ENCODE measurements around the gene GSTA2. TPM values are rescaled to one million over a fixed set of nuclear protein-coding genes. Genes with fewer than 3 reads are reported as not detected.
"Not testable (repeated sequence)": the region's sequence is repeated elsewhere in the genome, so short reads cannot be mapped to it uniquely, and the experiment has no call there.

Gene GSTA2
- total RNA-seq, 1 experiment from 2014 or later = not detected

- no peaks in the 10 kb centered on the region for H3K79me2 ChIP-seq (ENCODE audit: insufficient read depth, low read length)
Observed at GRCh38 chr6:52779237-52779636, 16.0 kb upstream of the GSTA2 start.

GRCh38 chr6:52776711-52777351, 13.6 kb upstream of the GSTA2 start:
- H3K4me1 Mint-ChIP-seq; H3K4me2 ChIP-seq (ENCODE audit: insufficient read depth, insufficient read length, low read length); H3K27ac ChIP-seq (ENCODE audit: insufficient read length, low read depth, low read length); H3K23me2 ChIP-seq (ENCODE audit: insufficient read length, low read depth, low read length, poor library complexity, severe bottlenecking); H3K4me3 Mint-ChIP-seq; H2BK15ac ChIP-seq (ENCODE audit: low read depth, low read length); H3K27me3 Mint-ChIP-seq (ENCODE audit: low read depth); H3K18ac ChIP-seq (ENCODE audit: insufficient read length, low read depth, low read length); H2BK12ac ChIP-seq (ENCODE audit: insufficient read length, low read depth, low read length); H2AK5ac ChIP-seq (ENCODE audit: insufficient read length, low read length); H2BK20ac ChIP-seq (ENCODE audit: low read depth, low read length, poor library complexity, severe bottlenecking); H3K79me1 ChIP-seq (ENCODE audit: insufficient read depth, low read depth, low read length, poor library complexity, severe bottlenecking); H3K4me1 ChIP-seq (ENCODE audit: insufficient read depth, low read length); H2BK5ac ChIP-seq (ENCODE audit: insufficient read length, low read length); H2AFZ ChIP-seq (ENCODE audit: low read length); H3K27me3 ChIP-seq (ENCODE audit: insufficient read depth, low read length); H3K23ac ChIP-seq (ENCODE audit: insufficient read length, low read depth, low read length); DNase-seq; H2BK120ac ChIP-seq (ENCODE audit: low read depth, low read length, poor library complexity, severe bottlenecking); H3K79me2 ChIP-seq (ENCODE audit: insufficient read depth, low read length); H4K8ac ChIP-seq (replicated peaks; ENCODE audit: insufficient read length, low read depth, low read length); H4K5ac ChIP-seq (ENCODE audit: insufficient read length, low read depth, low read length); H3T11ph ChIP-seq (ENCODE audit: low read length); H3K56ac ChIP-seq (ENCODE audit: insufficient read length, low read depth, low read length); H3K14ac ChIP-seq (ENCODE audit: insufficient read depth, low read length); H3K9me3 ChIP-seq (ENCODE audit: control insufficient read depth, low read depth, low read length); H3K4ac ChIP-seq (ENCODE audit: low read depth, low read length); H4K91ac ChIP-seq (ENCODE audit: insufficient read length, low read depth, low read length); H3K27ac Mint-ChIP-seq; H3K9ac ChIP-seq (ENCODE audit: extremely low read depth, insufficient read length, low read length); H4K20me1 ChIP-seq (ENCODE audit: control insufficient read depth, insufficient read depth, insufficient read length): not testable (repeated sequence)
- no CpG with 5 or more reads among the region's 9 CpGs for WGBS (ENCODE audit: extremely low coverage, insufficient read length, low lambda C conversion rate)
- Mint-ChIP-seq H3K9me3 (peaks cover 26 to 28% of the 10 kb centered on the region in 2 experiments), H3K36me3 (ENCODE audit: insufficient read depth in 1 of 3, low read depth in 3 of 3) (peaks cover 4 to 26% (median 10%) of the 10 kb centered on the region in 3 experiments; a peak in 6 of 7 replicates)

More at GRCh38 chr6:52779237-52779636, 16.0 kb upstream of the GSTA2 start:
- Histone ChIP-seq H2AFZ (ENCODE audit: low read length) (no peak overlapping the region), H3K4me1 (ENCODE audit: insufficient read depth, low read length) (no peaks in the 10 kb centered on the region), H4K5ac (ENCODE audit: insufficient read length, low read depth, low read length) (no peak overlapping the region), H4K20me1 (ENCODE audit: control insufficient read depth, insufficient read depth, insufficient read length) (no peaks in the 10 kb centered on the region), H3K27me3 (ENCODE audit: insufficient read depth, low read length) (no peaks in the 10 kb centered on the region), H3T11ph (ENCODE audit: low read length) (no peak overlapping the region), H3K79me1 (ENCODE audit: insufficient read depth, low read depth, low read length, poor library complexity, severe bottlenecking) (no peaks in the 10 kb centered on the region), H3K9me3 (ENCODE audit: control insufficient read depth, low read depth, low read length) (no peaks in the 10 kb centered on the region), H3K56ac (ENCODE audit: insufficient read length, low read depth, low read length) (no peak overlapping the region), H2BK20ac (ENCODE audit: low read depth, low read length, poor library complexity, severe bottlenecking) (no peak overlapping the region), H4K91ac (ENCODE audit: insufficient read length, low read depth, low read length) (no peak overlapping the region), H2BK15ac (ENCODE audit: low read depth, low read length) (no peak overlapping the region), H2AK5ac (ENCODE audit: insufficient read length, low read length) (no peak overlapping the region), H3K4ac (ENCODE audit: low read depth, low read length) (no peak overlapping the region), H3K4me2 (ENCODE audit: insufficient read depth, insufficient read length, low read length) (no peak overlapping the region), H3K18ac (ENCODE audit: insufficient read length, low read depth, low read length) (no peak overlapping the region), H3K27ac (ENCODE audit: insufficient read length, low read depth, low read length) (no peak overlapping the region), H3K23me2 (ENCODE audit: insufficient read length, low read depth, low read length, poor library complexity, severe bottlenecking) (no peaks in the 10 kb centered on the region), H3K9ac (ENCODE audit: extremely low read depth, insufficient read length, low read length) (no peak overlapping the region), H2BK5ac (ENCODE audit: insufficient read length, low read length) (no peak overlapping the region), H3K14ac (ENCODE audit: insufficient read depth, low read length) (no peak overlapping the region), H3K23ac (ENCODE audit: insufficient read length, low read depth, low read length) (no peak overlapping the region), H2BK12ac (ENCODE audit: insufficient read length, low read depth, low read length) (no peak overlapping the region), H2BK120ac (ENCODE audit: low read depth, low read length, poor library complexity, severe bottlenecking) (no peak overlapping the region), H4K8ac (replicated peaks; ENCODE audit: insufficient read length, low read depth, low read length) (no peak overlapping the region)
- DNase-seq = no peak
- TF ChIP-seq CTCF (conservative IDR thresholded peaks at IDR 0.05) = no peak
- no CpG with 5 or more reads among the region's 1 CpG for WGBS (ENCODE audit: extremely low coverage, insufficient read length, low lambda C conversion rate)
- Mint-ChIP-seq H3K27me3 (ENCODE audit: low read depth) (no peaks in the 10 kb centered on the region; the same call in 1 of the 2 replicates), H3K4me3 (no peak overlapping the region), H3K36me3 (ENCODE audit: insufficient read depth in 1 of 3, low read depth in 3 of 3) (peaks cover 4 to 26% (median 10%) of the 10 kb centered on the region in 3 experiments), H3K9me3 (peaks cover 26 to 28% of the 10 kb centered on the region in 2 experiments), H3K4me1 (no peaks in the 10 kb centered on the region), H3K27ac (no peak overlapping the region)
